Measurements from ENCODE around the gene DLGAP4. TPM values are rescaled to one million over a fixed set of nuclear protein-coding genes. Genes with fewer than 3 reads are reported as not detected.

The DLGAP4 gene
- total and polyA plus RNA-seq, 9 of the 15 experiments (the other 6 are each of a cell fraction or from before 2014, with no cell fraction given): 0.31 to 34.1 (median 4.5) TPM

- TF ChIP-seq ZBTB40 (IDR thresholded peaks at IDR 0.05): 0 out of 2 replicates have a peak, but pooled peaks have one; percentile 9
- no peak for TF ChIP-seq ZBTB40 (CRISPR knock-in tag; IDR thresholded peaks at IDR 0.05)
- TF ChIP-seq ZFP1 (CRISPR knock-in tag; IDR thresholded peaks at IDR 0.05): no peak
- no peak for TF ChIP-seq TAF15 (IDR thresholded peaks at IDR 0.05; ENCODE audit: low read depth, low read length)
- no peak for TF ChIP-seq NFATC3 (IDR thresholded peaks at IDR 0.05)
- no peak for TF ChIP-seq STAT5A (IDR thresholded peaks at IDR 0.05; ENCODE audit: borderline replicate concordance, low read length)
- no peak for TF ChIP-seq SRSF9 (IDR thresholded peaks at IDR 0.05; ENCODE audit: borderline replicate concordance, low read depth, low read length)
- TF ChIP-seq ZNF75A (CRISPR knock-in tag; IDR thresholded peaks at IDR 0.05): no peak
- TF ChIP-seq BHLHE40 (IDR thresholded peaks at IDR 0.05; ENCODE audit: low read length): peak; percentile 66
- TF ChIP-seq L3MBTL2 (IDR thresholded peaks at IDR 0.05): peak; percentile 98
- TF ChIP-seq SAP30 (IDR thresholded peaks at IDR 0.05; ENCODE audit: borderline replicate concordance, insufficient read depth, low read depth, low read length, poor library complexity, severe bottlenecking): no peak
- no peak for TF ChIP-seq MTA1 (IDR thresholded peaks at IDR 0.05; ENCODE audit: borderline replicate concordance)
- no peak for TF ChIP-seq RFX7 (CRISPR knock-in tag; IDR thresholded peaks at IDR 0.05)
- no peak for TF ChIP-seq ILK (tag; IDR thresholded peaks at IDR 0.05; ENCODE audit: borderline replicate concordance, low read depth)
- TF ChIP-seq XRCC3 (IDR thresholded peaks at IDR 0.05): no peak
- TF ChIP-seq KLF16 (IDR thresholded peaks at IDR 0.05): no peak
- TF ChIP-seq ARNT (IDR thresholded peaks at IDR 0.05): no peak
- TF ChIP-seq SIRT6 (IDR thresholded peaks at IDR 0.05; ENCODE audit: low read depth, low read length): no peak
- no peak for TF ChIP-seq POLR2AphosphoS2 (IDR thresholded peaks at IDR 0.05; ENCODE audit: low read length)
These were observed 129.7 kb downstream of the DLGAP4 start (continued) for GRCh38 chr20:36435592-36436541.

Data from K562 (cell line).